IMR-90 (cell line): Measurements from ENCODE around the gene INPP5D. TPM values are rescaled to one million over a fixed set of nuclear protein-coding genes. Genes with fewer than 3 reads are reported as not detected.

ENCODE experiments used
- ATAC-seq: fragments of 200-7000 bp; cut with Tn5 transposase; 2 replicates; pipeline ENCODE4 v1.9.1; 2020; ENCODE audit warnings: low read depth, mild to moderate bottlenecking, moderate library complexity
- BruUV-seq: library from RNA; stranded (reverse); fragments of 400-500 nt; replicated peaks from 2 replicates; lab custom pipeline; 2021; lab: Mats Ljungman, UMichigan
- CTCF ChIA-PET: fragments of 300-600 bp; formaldehyde crosslinking; extraction: SDS; loops from one replicate; lab custom pipeline; 2021; ENCODE audit warnings: antibody characterized with exemption; lab: Yijun Ruan, JAX
- POLR2A ChIA-PET: fragments of 300-600 bp; sonication (Branson Sonifier 250); formaldehyde crosslinking; loops from one replicate; lab custom pipeline; 2022; ENCODE audit warnings: antibody characterized with exemption; ENCODE audit not compliant: unreplicated experiment; lab: Charles Lee
- DNase-seq: peaks from one replicate; pipeline ENCODE4 v3.0.0; 2013
- H2AFZ ChIP-seq: replicated peaks from 2 replicates; pipeline ENCODE3; 2013; ENCODE audit warnings: low read length, mild to moderate bottlenecking; ENCODE audit not compliant: poor library complexity
- H2AK5ac ChIP-seq: 2 replicates; pipeline ENCODE4 v1.6.1; 2013; ENCODE audit warnings: low read depth, low read length, inconsistent platforms
- H2AK9ac ChIP-seq: replicated peaks from 2 replicates; pipeline ENCODE3; 2013; ENCODE audit warnings: mild to moderate bottlenecking, low read depth, low read length, moderate library complexity; ENCODE audit not compliant: poor library complexity
- H2BK120ac ChIP-seq: 2 replicates; pipeline ENCODE4 v1.6.1; 2013; ENCODE audit warnings: low read depth, low read length, inconsistent platforms
- H2BK15ac ChIP-seq: 3 replicates; pipeline ENCODE4 v1.6.1; 2013; ENCODE audit warnings: low read depth, low read length, inconsistent platforms
- H2BK20ac ChIP-seq: 2 replicates; pipeline ENCODE4 v1.6.1; 2013; ENCODE audit warnings: low read depth, mild to moderate bottlenecking, inconsistent platforms, low read length, moderate library complexity
- H2BK5ac ChIP-seq: 2 replicates; pipeline ENCODE4 v1.6.1; 2013; ENCODE audit warnings: mild to moderate bottlenecking, low read depth, low read length, inconsistent platforms; ENCODE audit not compliant: poor library complexity, severe bottlenecking
- H3K14ac ChIP-seq: replicated peaks from 2 replicates; pipeline ENCODE4 v1.6.1; 2013; ENCODE audit warnings: low read depth, low read length, inconsistent platforms
- H3K18ac ChIP-seq: 2 replicates; pipeline ENCODE4 v1.6.1; 2013; ENCODE audit warnings: low read depth, low read length, control low read depth
- H3K23ac ChIP-seq: 2 replicates; pipeline ENCODE4 v1.6.1; 2013; ENCODE audit warnings: low read depth, low read length, inconsistent platforms
- H3K27ac ChIP-seq: 2 replicates; pipeline ENCODE4 v1.5.1; 2013; ENCODE audit warnings: mild to moderate bottlenecking, control low read depth, low read length; ENCODE audit not compliant: insufficient read depth
- H3K27me3 ChIP-seq: 2 replicates; pipeline ENCODE4 v1.6.1; 2013; ENCODE audit warnings: low read length; ENCODE audit not compliant: control insufficient read depth, insufficient read depth
- H3K36me3 ChIP-seq: 2 replicates; pipeline ENCODE4 v1.6.1; 2013; ENCODE audit warnings: low read length, mixed read lengths; ENCODE audit not compliant: control insufficient read depth, insufficient read depth
- H3K4ac ChIP-seq: 2 replicates; pipeline ENCODE4 v1.6.1; 2013; ENCODE audit warnings: low read depth, low read length, inconsistent platforms
- H3K4me1 ChIP-seq: 2 replicates; pipeline ENCODE4 v1.6.1; 2013; ENCODE audit warnings: low read length, mixed read lengths; ENCODE audit not compliant: control insufficient read depth, insufficient read depth
- H3K4me2 ChIP-seq: 2 replicates; pipeline ENCODE4 v1.6.1; 2013; ENCODE audit warnings: low read depth, mild to moderate bottlenecking, control low read depth, low read length, moderate library complexity
- H3K4me3 ChIP-seq: 2 replicates; pipeline ENCODE4 v1.5.1; 2013; ENCODE audit warnings: low read depth, mild to moderate bottlenecking, control low read depth, low read length, moderate library complexity; ENCODE audit not compliant: insufficient read depth
- H3K56ac ChIP-seq: 2 replicates; pipeline ENCODE4 v1.6.1; 2013; ENCODE audit warnings: low read length, inconsistent platforms; ENCODE audit not compliant: insufficient read depth; ENCODE audit errors: extremely low read depth
- H3K79me1 ChIP-seq, 2 experiments: 2 replicates each; pipeline ENCODE4 v1.6.1; 2013; ENCODE audit warnings: low read length in 2 of 2, inconsistent platforms in 1 of 2, low read depth in 1 of 2
- H3K9ac ChIP-seq: 2 replicates; pipeline ENCODE4 v1.6.1; 2013; ENCODE audit warnings: low read depth, low read length, control low read depth
- H3K9me1 ChIP-seq: 2 replicates; pipeline ENCODE4 v1.6.1; 2013; ENCODE audit warnings: low read length, inconsistent platforms; ENCODE audit not compliant: insufficient read depth
- H3K9me3 ChIP-seq: 2 replicates; pipeline ENCODE4 v1.6.1; 2013; ENCODE audit warnings: low read length; ENCODE audit not compliant: control insufficient read depth, insufficient read depth
- H4K20me1 ChIP-seq: 2 replicates; pipeline ENCODE4 v1.6.1; 2013; ENCODE audit warnings: low read length, inconsistent platforms; ENCODE audit not compliant: insufficient read depth
- H4K5ac ChIP-seq: 2 replicates; pipeline ENCODE4 v1.6.1; 2013; ENCODE audit warnings: mild to moderate bottlenecking, low read depth, low read length, control low read depth
- H4K8ac ChIP-seq, 2 experiments: 2 replicates each; pipeline ENCODE4 v1.6.1; 2013; ENCODE audit warnings: low read depth in 2 of 2, low read length in 2 of 2, control low read depth in 1 of 2, inconsistent platforms in 1 of 2
- H4K91ac ChIP-seq: 2 replicates; pipeline ENCODE4 v1.6.1; 2013; ENCODE audit warnings: low read depth, low read length, inconsistent platforms; ENCODE audit not compliant: insufficient read depth
- BHLHE40 ChIP-seq: fragments of 150-350 bp; IDR thresholded peaks from 2 replicates; pipeline ENCODE4 v1.6.1; 2016; ENCODE audit warnings: mild to moderate bottlenecking, low read depth, low read length
- CEBPB ChIP-seq: IDR thresholded peaks from 2 replicates; pipeline ENCODE4 v1.6.1; 2012; ENCODE audit warnings: low read depth, low read length, improper control_type of control experiment
- CHD1 ChIP-seq: IDR thresholded peaks from 2 replicates; pipeline ENCODE4 v1.6.1; 2012; ENCODE audit warnings: low read depth, low read length, improper control_type of control experiment
- CTCF ChIP-seq: conservative IDR thresholded peaks from 2 replicates; pipeline ENCODE4 v1.5.1; 2012; ENCODE audit warnings: mild to moderate bottlenecking, low read depth, low read length, improper control_type of control experiment
- FOS ChIP-seq: fragments of 150-350 bp; IDR thresholded peaks from 2 replicates; pipeline ENCODE4 v1.6.1; 2016; ENCODE audit warnings: low read depth, low read length
- MAFK ChIP-seq: IDR thresholded peaks from 2 replicates; pipeline ENCODE4 v1.6.1; 2012; ENCODE audit warnings: low read depth, low read length, improper control_type of control experiment
- MAZ ChIP-seq: IDR thresholded peaks from 2 replicates; pipeline ENCODE4 v1.6.1; 2012; ENCODE audit warnings: low read depth, mild to moderate bottlenecking, low read length, improper control_type of control experiment, moderate library complexity, borderline replicate concordance
- MXI1 ChIP-seq: IDR thresholded peaks from 2 replicates; pipeline ENCODE4 v1.6.1; 2012; ENCODE audit warnings: low read depth, mild to moderate bottlenecking, low read length, moderate library complexity, borderline replicate concordance
- NFE2L2 ChIP-seq: fragments of 150-350 bp; IDR thresholded peaks from 2 replicates; pipeline ENCODE4 v1.6.1; 2016; ENCODE audit warnings: low read depth, mild to moderate bottlenecking, low read length
- POLR2A ChIP-seq: IDR thresholded peaks from 2 replicates; pipeline ENCODE4 v1.6.1; 2012; ENCODE audit warnings: mild to moderate bottlenecking, low read depth, low read length
- RAD21 ChIP-seq: IDR thresholded peaks from 2 replicates; pipeline ENCODE4 v1.6.1; 2012; ENCODE audit warnings: low read length, improper control_type of control experiment
- RCOR1 ChIP-seq: IDR thresholded peaks from 2 replicates; pipeline ENCODE4 v1.6.1; 2012; ENCODE audit warnings: mild to moderate bottlenecking, low read length, improper control_type of control experiment; ENCODE audit not compliant: insufficient replicate concordance
- RFX5 ChIP-seq: IDR thresholded peaks from 2 replicates; pipeline ENCODE4 v1.8.0; 2012; ENCODE audit warnings: low read depth, mild to moderate bottlenecking, low read length, moderate library complexity
- SMC3 ChIP-seq: fragments of 150-350 bp; IDR thresholded peaks from 2 replicates; pipeline ENCODE4 v1.6.1; 2016; ENCODE audit warnings: low read depth, mild to moderate bottlenecking, antibody characterized with exemption, low read length, moderate library complexity
- USF2 ChIP-seq: fragments of 150-350 bp; IDR thresholded peaks from 2 replicates; pipeline ENCODE4 v1.6.1; 2017; ENCODE audit warnings: mild to moderate bottlenecking, antibody characterized with exemption, low read length, low read depth
- WGBS, 2 experiments: methylation state at CpG; one replicate each; pipeline versions ENCODE4 v1.1.5 to v1.1.7; 2013; ENCODE audit warnings: missing lambda C conversion rate in 2 of 2; ENCODE audit not compliant: insufficient read length in 1 of 2; ENCODE audit errors: extremely low coverage in 2 of 2; 5-methylcytosine and 5-hydroxymethylcytosine counted together
- dilution Hi-C: fragments of 300-500 bp; cut with HindIII; formaldehyde crosslinking; loops from one replicate; pipeline ENCODE4 v1.14.3; 2018; ENCODE audit warnings: low sequenced_read_pairs; ENCODE audit not compliant: unreplicated experiment
- in situ Hi-C: fragments of 300-500 bp; cut with MboI; formaldehyde crosslinking; loops from 3 replicates; pipeline ENCODE4 v1.14.3; 2019; ENCODE audit warnings: low sequenced_read_pairs, inconsistent platforms, mixed read lengths
- intact Hi-C: fragments of 100-400 bp; cut with micrococcal nuclease; formaldehyde crosslinking; loops from 2 replicates; pipeline ENCODE4 v1.10.0; 2022
- polyA plus RNA-seq, 3 experiments: library from polyadenylated mRNA; depleted of rRNA; stranded (reverse); fragments of >200 nt; gene quantifications; 2 replicates each; pipeline ENCODE4 v1.2.3, GENCODE V29; 2012; ENCODE audit warnings: low replicate concordance in 1 of 3
- total RNA-seq: library from RNA; depleted of rRNA; stranded (reverse); fragments of >200 nt; gene quantifications from 2 replicates; pipeline ENCODE4 v1.2.3, GENCODE V29; 2012
- TF ChIP-seq, protein P1 (sequence below): fragments of 150-350 bp; IDR thresholded peaks from 2 replicates; pipeline ENCODE4 v1.6.1; 2016; ENCODE audit warnings: low read depth, mild to moderate bottlenecking, low read length, moderate library complexity, borderline replicate concordance

Gene INPP5D
- total and polyA plus RNA-seq, 2 of the 4 experiments (the other 2 are of a cell fraction), result 0.18 to 0.29 TPM

DNA sequence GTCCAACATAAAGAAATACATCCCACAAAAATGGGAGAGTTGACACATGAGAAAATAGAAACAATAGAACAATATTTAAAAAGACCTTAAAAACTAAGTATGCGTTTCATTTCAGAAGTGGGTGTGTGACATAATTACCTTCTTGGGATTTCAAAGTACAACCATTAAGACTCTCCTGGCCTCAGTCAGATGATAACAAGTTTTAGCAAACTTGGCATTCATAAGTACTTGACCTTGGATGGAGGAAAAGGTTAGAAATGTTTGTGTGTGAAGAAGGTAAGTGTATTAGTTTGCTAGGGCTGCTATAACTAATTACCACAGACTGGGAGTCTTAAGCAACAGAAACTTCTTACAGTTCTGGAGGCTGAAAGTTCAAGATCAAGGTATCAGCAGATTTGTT, 42.2 kb upstream of the INPP5D start:
- in situ Hi-C loops, result no loop called here
- Histone ChIP-seq H4K20me1 (no peaks in the 10 kb centered on the region), H3K4ac (no peak overlapping the region), H3K4me2 (no peak overlapping the region), H3K9me3 (no peaks in the 10 kb centered on the region), H3K23ac (no peak overlapping the region), H2BK20ac (no peak overlapping the region), H3K27ac (no peak overlapping the region), H3K56ac (no peak overlapping the region), H2AFZ (no peak overlapping the region), H4K5ac (no peak overlapping the region), H3K4me1 (no peaks in the 10 kb centered on the region), H3K9me1 (no peaks in the 10 kb centered on the region), H4K91ac (no peak overlapping the region), H2AK5ac (no peak overlapping the region), H3K4me3 (no peak overlapping the region), H4K8ac (no peak overlapping the region), H3K79me1 (no peaks in the 10 kb centered on the region), H2AK9ac (no peak overlapping the region), H2BK120ac (no peak overlapping the region), H2BK15ac (no peak overlapping the region), H3K14ac (no peak overlapping the region), H3K18ac (no peak overlapping the region), H3K9ac (no peak overlapping the region), H3K27me3 (no peaks in the 10 kb centered on the region), H3K36me3 (no peaks in the 10 kb centered on the region), H2BK5ac (no peak overlapping the region)
- TF ChIP-seq SMC3 (no peak), RFX5 (no peak), CHD1 (no peak), MAFK (no peak), FOS (no peak), MAZ (no peak), USF2 (no peak), CTCF (no peak), RCOR1 (no peak), BHLHE40 (no peak), POLR2A (no peak), NFE2L2 (no peak), CEBPB (no peak), RAD21 (no peak), MXI1 (no peak)
- TF ChIP-seq, protein P1, sequence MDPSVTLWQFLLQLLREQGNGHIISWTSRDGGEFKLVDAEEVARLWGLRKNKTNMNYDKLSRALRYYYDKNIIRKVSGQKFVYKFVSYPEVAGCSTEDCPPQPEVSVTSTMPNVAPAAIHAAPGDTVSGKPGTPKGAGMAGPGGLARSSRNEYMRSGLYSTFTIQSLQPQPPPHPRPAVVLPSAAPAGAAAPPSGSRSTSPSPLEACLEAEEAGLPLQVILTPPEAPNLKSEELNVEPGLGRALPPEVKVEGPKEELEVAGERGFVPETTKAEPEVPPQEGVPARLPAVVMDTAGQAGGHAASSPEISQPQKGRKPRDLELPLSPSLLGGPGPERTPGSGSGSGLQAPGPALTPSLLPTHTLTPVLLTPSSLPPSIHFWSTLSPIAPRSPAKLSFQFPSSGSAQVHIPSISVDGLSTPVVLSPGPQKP, result no peak
- ChIA-PET CTCF (no interaction called here), POLR2A (no interaction called here)
- WGBS, 2 experiments, result no CpG with 5 or more reads among the region's 1 CpG
- no TSS peak for BruUV-seq
- dilution Hi-C loops, result no loop called here
- intact Hi-C loops, result no loop called here
- DNase-seq (no peak), ATAC-seq (no peak)
